WTC11 (cell line): Measurements from ENCODE around the gene PARP12. TPM values are rescaled to one million over a fixed set of nuclear protein-coding genes. Genes with fewer than 3 reads are reported as not detected.

Source experiments
- ATAC-seq: fragments of 200-7000 bp; cut with Tn5 transposase; 2 replicates; pipeline ENCODE4 v1.10.0; 2021; ENCODE audit warnings: mild to moderate bottlenecking, moderate library complexity
- CTCF ChIA-PET: fragments of 300-600 bp; sonication (Branson Sonifier 250); formaldehyde crosslinking; loops from one replicate; lab custom pipeline; 2021; ENCODE audit warnings: antibody characterized with exemption; lab: Charles Lee
- POLR2A ChIA-PET: fragments of 350-600 bp; sonication (Branson Sonifier 250); formaldehyde crosslinking; loops from one replicate; lab custom pipeline; 2021; ENCODE audit warnings: antibody characterized with exemption; lab: Charles Lee
- DNase-seq: peaks from one replicate; pipeline ENCODE4 v3.0.0; 2021; ENCODE audit warnings: low spot score
- H3K27ac Mint-ChIP-seq: 2 replicates; pipeline ENCODE4 v1.8.0; 2021; ENCODE audit warnings: mixed read lengths
- H3K27me3 Mint-ChIP-seq: 2 replicates; pipeline ENCODE4 v1.8.0; 2021; ENCODE audit warnings: low read depth, mild to moderate bottlenecking, moderate library complexity, mixed read lengths
- H3K36me3 Mint-ChIP-seq: 2 replicates; pipeline ENCODE4 v1.8.0; 2021; ENCODE audit warnings: mixed read lengths
- H3K4me1 Mint-ChIP-seq: 2 replicates; pipeline ENCODE4 v1.8.0; 2022; ENCODE audit warnings: mixed read lengths
- H3K4me3 Mint-ChIP-seq: 2 replicates; pipeline ENCODE4 v1.8.0; 2021; ENCODE audit warnings: mild to moderate bottlenecking, moderate library complexity, mixed read lengths
- H3K9me3 Mint-ChIP-seq: 2 replicates; pipeline ENCODE4 v1.8.0; 2021; ENCODE audit warnings: mixed read lengths
- ATF2 ChIP-seq: sonication (generic); formaldehyde crosslinking; IDR thresholded peaks from 2 replicates; pipeline ENCODE4 v1.8.1; 2022; ENCODE audit warnings: low read depth, missing genetic modification reagents, borderline replicate concordance
- CBFB ChIP-seq: sonication (generic); formaldehyde crosslinking; IDR thresholded peaks from 2 replicates; pipeline ENCODE4 v1.8.1; 2022; ENCODE audit warnings: mild to moderate bottlenecking, low read depth, missing genetic modification reagents
- CREB1 ChIP-seq: sonication (generic); formaldehyde crosslinking; IDR thresholded peaks from 2 replicates; pipeline ENCODE4 v1.8.0; 2023; ENCODE audit warnings: mild to moderate bottlenecking, missing genetic modification reagents
- E2F1 ChIP-seq: sonication (generic); formaldehyde crosslinking; IDR thresholded peaks from 2 replicates; pipeline ENCODE4 v1.8.0; 2022; ENCODE audit warnings: mild to moderate bottlenecking, missing genetic modification reagents
- ESRRA ChIP-seq: sonication (generic); formaldehyde crosslinking; IDR thresholded peaks from 2 replicates; pipeline ENCODE4 v1.8.1; 2022; ENCODE audit warnings: mild to moderate bottlenecking, missing genetic modification reagents, borderline replicate concordance
- ETV6 ChIP-seq: sonication (generic); formaldehyde crosslinking; IDR thresholded peaks from 2 replicates; pipeline ENCODE4 v1.8.1; 2022; ENCODE audit warnings: mild to moderate bottlenecking, missing genetic modification reagents
- FOXP1 ChIP-seq: sonication (generic); formaldehyde crosslinking; IDR thresholded peaks from 2 replicates; pipeline ENCODE4 v1.8.0; 2022; ENCODE audit warnings: missing genetic modification reagents, mild to moderate bottlenecking, moderate library complexity, borderline replicate concordance
- MYBL2 ChIP-seq: sonication (generic); formaldehyde crosslinking; IDR thresholded peaks from 2 replicates; pipeline ENCODE4 v1.8.1; 2023; ENCODE audit warnings: mild to moderate bottlenecking, moderate library complexity, missing genetic modification reagents
- NR3C1 ChIP-seq: sonication (generic); formaldehyde crosslinking; conservative IDR thresholded peaks from 2 replicates; pipeline ENCODE4 v1.8.1; 2023; ENCODE audit warnings: low read depth, mild to moderate bottlenecking, missing genetic modification reagents
- STAT6 ChIP-seq: sonication (generic); formaldehyde crosslinking; conservative IDR thresholded peaks from 2 replicates; pipeline ENCODE4 v1.8.1; 2023; ENCODE audit warnings: mild to moderate bottlenecking, low read depth, missing genetic modification reagents, moderate library complexity
- TEAD1 ChIP-seq: sonication (generic); formaldehyde crosslinking; IDR thresholded peaks from 2 replicates; pipeline ENCODE4 v1.8.0; 2022; ENCODE audit warnings: mild to moderate bottlenecking, missing genetic modification reagents
- ZMAT4 ChIP-seq: fragments of 250-450 bp; sonication (Bioruptor Pico); IDR thresholded peaks from 2 replicates; pipeline ENCODE4 v1.9.0; 2021; ENCODE audit warnings: mild to moderate bottlenecking
- ZNF232 ChIP-seq: sonication (generic); formaldehyde crosslinking; IDR thresholded peaks from 2 replicates; pipeline ENCODE4 v1.8.0; 2022; ENCODE audit warnings: mild to moderate bottlenecking, missing genetic modification reagents
- ZNF396 ChIP-seq: fragments of 250-450 bp; sonication (Bioruptor Pico); IDR thresholded peaks from 2 replicates; pipeline ENCODE4 v1.8.0; 2021; ENCODE audit warnings: mild to moderate bottlenecking, moderate library complexity, borderline replicate concordance
- ZNF416 ChIP-seq: fragments of 250-450 bp; sonication (Bioruptor Pico); IDR thresholded peaks from 2 replicates; pipeline ENCODE4 v1.9.0; 2021; ENCODE audit warnings: mild to moderate bottlenecking, inconsistent platforms
- ZNF425 ChIP-seq: fragments of 250-450 bp; sonication (Bioruptor Pico); conservative IDR thresholded peaks from 2 replicates; pipeline ENCODE4 v1.9.0; 2021; ENCODE audit warnings: mild to moderate bottlenecking
- total RNA-seq: library from RNA; stranded (reverse); gene quantifications from 3 replicates; pipeline ENCODE4 v1.2.3, GENCODE V29; 2021

Gene PARP12
- total RNA-seq, 1 experiment from 2014 or later, result 9.1 TPM

- CTCF ChIA-PET, result no interaction called here
- Mint-ChIP-seq H3K36me3 (peaks cover 9% of the 10 kb centered on the region; the same call in 1 of the 2 replicates), H3K4me1 (no peaks in the 10 kb centered on the region), H3K27ac (no peak overlapping the region), H3K27me3 (no peaks in the 10 kb centered on the region), H3K4me3 (no peak overlapping the region), H3K9me3 (peaks cover 4% of the 10 kb centered on the region; the same call in 1 of the 2 replicates)
- DNase-seq (no peak), ATAC-seq (no peak)
- TF ChIP-seq MYBL2 (CRISPR knock-in tag) (no peak), FOXP1 (CRISPR knock-in tag) (no peak), TEAD1 (no peak), ZNF425 (CRISPR knock-in tag) (no peak), CBFB (CRISPR knock-in tag) (no peak), CREB1 (CRISPR knock-in tag) (no peak), ETV6 (CRISPR knock-in tag) (no peak), ESRRA (CRISPR knock-in tag) (no peak), ZNF232 (no peak), ZMAT4 (CRISPR knock-in tag) (no peak), ATF2 (CRISPR knock-in tag) (no peak), E2F1 (CRISPR knock-in tag) (no peak)
- POLR2A ChIA-PET, result no interaction called here
Observed at GRCh38 chr7:140033779-140034363, 28.9 kb downstream of the PARP12 start.

- TF ChIP-seq STAT6 (no peak), ZNF416 (CRISPR knock-in tag) (no peak), ZNF396 (CRISPR knock-in tag) (no peak), NR3C1 (no peak)
- POLR2A ChIA-PET, result no interaction called here
- Mint-ChIP-seq H3K4me3 (no peak overlapping the region), H3K27me3 (no peaks in the 10 kb centered on the region), H3K4me1 (no peaks in the 10 kb centered on the region), H3K9me3 (peaks cover 4% of the 10 kb centered on the region; the same call in 1 of the 2 replicates), H3K36me3 (peaks cover 9% of the 10 kb centered on the region; the same call in 1 of the 2 replicates), H3K27ac (no peak overlapping the region; the same call in 1 of the 2 replicates)
- CTCF ChIA-PET, result no interaction called here
- no peak for ATAC-seq
- no peak for DNase-seq
Observed at GRCh38 chr7:140033036-140033435, 29.7 kb downstream of the PARP12 start.
